LNCaP clone FGC (cell line): Measurements from ENCODE around the gene ABHD17A.
A peak's percentile ranks its signal among the peaks of the same experiment; 100 is the strongest.

Source experiments
- DNase-seq: peaks from one replicate; pipeline ENCODE4 v3.0.0-alpha.2; 2011; ENCODE audit warnings: low read depth
- H3K4me3 ChIP-seq: 2 replicates; pipeline ENCODE4 v1.5.1; 2011; ENCODE audit warnings: mild to moderate bottlenecking, low read depth, low read length, control low read depth
- TF ChIP-seq, protein P1 (sequence below): IDR thresholded peaks from 2 replicates; pipeline ENCODE4 v1.5.1; 2012; ENCODE audit warnings: mild to moderate bottlenecking; ENCODE audit not compliant: control insufficient read depth, insufficient read depth; ENCODE audit errors: extremely low read depth

Gene ABHD17A

DNA sequence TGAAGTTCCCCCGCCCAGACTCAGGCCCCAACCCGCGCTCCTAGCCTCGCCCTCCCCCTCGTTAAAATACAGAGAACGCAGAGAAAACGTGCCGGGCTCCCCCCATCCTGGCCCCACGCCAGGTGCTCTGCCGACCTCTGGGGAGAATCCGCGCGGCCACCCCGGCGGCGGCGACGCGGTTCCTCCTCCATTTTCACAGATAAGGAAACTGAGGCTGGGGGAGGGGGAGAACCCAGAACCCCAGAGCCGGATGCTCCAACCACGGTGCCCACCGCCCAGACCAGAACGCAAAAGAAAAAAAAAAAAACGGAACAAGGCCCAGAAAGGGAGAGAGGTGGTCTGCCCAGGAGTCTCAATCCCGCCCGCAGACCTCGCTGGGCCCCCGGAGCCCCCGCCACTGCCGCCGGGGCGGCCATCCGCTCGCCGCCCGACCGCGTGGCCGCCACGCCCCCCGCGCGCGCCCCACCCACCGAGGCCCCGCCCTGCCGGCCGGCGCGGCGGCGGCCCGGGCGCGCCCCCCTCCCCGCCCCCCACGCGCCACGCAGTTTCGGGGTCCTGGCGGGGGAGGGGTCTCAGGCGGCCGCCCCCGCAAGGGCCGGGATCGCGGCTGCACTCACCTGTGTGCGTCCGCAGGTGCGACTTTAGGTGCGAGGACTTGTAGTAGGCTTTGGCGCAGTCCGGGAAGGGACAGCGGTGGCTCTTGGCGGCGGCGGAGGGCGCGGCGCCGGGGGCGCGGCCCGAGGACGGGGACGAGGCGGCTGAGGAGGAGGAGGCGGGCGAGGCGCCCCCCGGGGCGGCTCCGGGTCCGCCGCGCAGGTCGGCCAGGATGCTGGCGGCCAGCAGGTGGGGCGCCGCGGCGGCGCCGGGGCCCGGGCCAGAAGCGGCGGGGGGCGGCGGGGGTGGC, 22.6 kb downstream of the ABHD17A start:
- TF ChIP-seq, protein P1, sequence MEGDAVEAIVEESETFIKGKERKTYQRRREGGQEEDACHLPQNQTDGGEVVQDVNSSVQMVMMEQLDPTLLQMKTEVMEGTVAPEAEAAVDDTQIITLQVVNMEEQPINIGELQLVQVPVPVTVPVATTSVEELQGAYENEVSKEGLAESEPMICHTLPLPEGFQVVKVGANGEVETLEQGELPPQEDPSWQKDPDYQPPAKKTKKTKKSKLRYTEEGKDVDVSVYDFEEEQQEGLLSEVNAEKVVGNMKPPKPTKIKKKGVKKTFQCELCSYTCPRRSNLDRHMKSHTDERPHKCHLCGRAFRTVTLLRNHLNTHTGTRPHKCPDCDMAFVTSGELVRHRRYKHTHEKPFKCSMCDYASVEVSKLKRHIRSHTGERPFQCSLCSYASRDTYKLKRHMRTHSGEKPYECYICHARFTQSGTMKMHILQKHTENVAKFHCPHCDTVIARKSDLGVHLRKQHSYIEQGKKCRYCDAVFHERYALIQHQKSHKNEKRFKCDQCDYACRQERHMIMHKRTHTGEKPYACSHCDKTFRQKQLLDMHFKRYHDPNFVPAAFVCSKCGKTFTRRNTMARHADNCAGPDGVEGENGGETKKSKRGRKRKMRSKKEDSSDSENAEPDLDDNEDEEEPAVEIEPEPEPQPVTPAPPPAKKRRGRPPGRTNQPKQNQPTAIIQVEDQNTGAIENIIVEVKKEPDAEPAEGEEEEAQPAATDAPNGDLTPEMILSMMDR: no peak

GRCh38 chr19:1862068-1862423, 23.2 kb downstream of the ABHD17A start:
- H3K4me3 ChIP-seq: peak overlapping the region; percentile 84
- TF ChIP-seq, protein P1: no peak
- no peak for DNase-seq

More for the DNA sequence above, 22.6 kb downstream of the ABHD17A start:
- DNase-seq: no peak
- peak overlapping the region; percentile 84 for H3K4me3 ChIP-seq

GRCh38 chr19:1861599-1862031, 23.7 kb downstream of the ABHD17A start:
- TF ChIP-seq, protein P1: no peak
- no peak for DNase-seq
- H3K4me3 ChIP-seq: peak overlapping the region; percentile 84

DNA sequence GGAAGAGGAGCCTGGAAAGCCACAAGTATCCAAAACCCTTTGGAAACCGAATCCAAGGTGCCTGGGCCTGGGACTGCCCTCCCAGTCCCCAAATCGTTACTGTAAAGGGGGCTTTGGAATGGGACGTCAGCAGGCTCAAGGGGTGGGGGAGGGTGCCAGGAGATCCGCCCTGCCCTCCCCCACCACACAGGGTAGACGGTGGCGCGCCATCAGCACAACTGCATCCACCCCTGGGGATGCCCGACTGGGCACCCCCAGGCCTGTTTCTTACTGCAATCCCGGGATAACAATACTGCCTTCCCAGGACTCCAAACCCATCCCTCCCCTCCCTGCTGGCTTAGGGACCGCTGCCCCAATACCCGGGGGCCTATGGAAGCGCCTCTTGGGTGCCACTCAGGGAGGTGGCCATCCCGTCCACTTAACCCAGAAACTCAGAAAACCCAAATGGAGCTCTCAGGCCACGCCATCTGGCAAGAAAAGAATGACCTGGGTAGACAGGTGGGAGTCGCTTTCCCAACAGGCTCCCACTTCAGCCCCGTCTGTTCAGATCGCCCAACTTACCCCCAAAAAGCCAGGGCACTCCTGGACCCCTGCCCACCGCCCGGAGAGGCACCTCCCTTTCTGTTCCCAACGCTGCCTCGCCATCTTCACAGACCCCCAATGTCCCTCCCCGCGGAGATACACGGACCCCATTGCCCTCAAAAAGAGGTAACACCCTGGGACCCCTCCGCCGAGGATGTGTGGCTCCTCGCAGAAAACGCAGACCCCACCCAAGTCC, 24.3 kb downstream of the ABHD17A start:
- H3K4me3 ChIP-seq: peak overlapping the region; percentile 84
- DNase-seq: no peak
- TF ChIP-seq, protein P1: no peak

DNA sequence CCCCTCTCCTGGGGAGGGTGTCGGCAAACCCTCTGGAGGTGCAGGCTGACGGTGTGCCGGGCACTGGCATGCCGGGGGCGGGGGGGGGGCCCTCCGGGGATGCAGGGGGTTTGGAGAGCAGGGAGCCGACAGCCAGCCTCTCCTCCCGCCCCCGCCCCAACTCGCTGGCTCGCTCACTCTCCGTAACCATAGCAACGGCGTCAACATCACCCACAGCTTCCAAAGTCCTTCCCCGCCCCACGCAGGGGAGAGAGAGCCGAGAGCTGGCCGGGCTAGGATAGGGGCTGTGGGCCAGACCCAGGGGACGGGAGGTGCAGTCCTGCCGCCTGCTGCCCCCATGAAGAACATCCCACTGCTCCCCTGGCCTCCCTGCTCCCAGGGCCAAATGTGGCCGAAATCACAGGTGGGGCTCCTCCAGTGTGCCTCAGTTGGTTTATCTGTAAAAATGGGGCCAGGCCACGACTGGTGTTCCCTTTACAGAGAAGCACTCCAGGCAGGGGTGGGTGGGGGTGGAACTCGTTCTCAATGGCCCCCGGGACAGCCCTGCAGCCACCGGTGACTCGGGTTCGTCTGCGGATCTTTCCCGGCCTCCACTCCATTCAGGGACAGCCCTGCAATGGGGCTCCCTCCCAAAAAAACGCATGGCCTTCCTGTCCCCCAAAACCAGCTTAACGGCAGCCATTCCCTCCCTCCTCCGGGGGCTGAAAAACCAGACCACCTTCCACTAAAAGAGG, 25.1 kb downstream of the ABHD17A start:
- TF ChIP-seq, protein P1: no peak
- peak overlapping the region; percentile 84 for H3K4me3 ChIP-seq
- no peak for DNase-seq

DNA sequence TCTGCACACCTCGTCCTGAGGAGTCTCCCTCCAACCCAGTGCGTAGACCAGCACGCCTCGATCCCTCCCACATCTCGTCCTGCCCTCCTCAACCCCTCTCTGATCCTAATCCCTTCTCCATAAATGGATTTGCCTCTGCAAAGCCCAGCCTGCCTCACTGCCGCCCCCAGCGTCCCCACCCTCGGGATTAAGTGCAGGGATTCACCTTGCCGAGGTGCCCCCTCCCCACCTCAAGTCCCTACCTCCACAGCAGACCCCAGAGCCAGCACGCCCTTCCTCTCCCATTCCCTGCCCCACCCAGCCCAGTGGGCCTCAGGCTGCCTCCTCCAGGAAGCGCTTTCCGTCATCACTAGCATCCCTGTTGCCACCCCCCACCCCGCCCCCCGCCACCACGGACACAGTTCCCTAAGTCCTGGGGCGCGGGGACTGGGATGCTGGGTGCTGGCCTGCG, 25.9 kb downstream of the ABHD17A start:
- TF ChIP-seq, protein P1: no peak
- DNase-seq: no peak
- H3K4me3 ChIP-seq: no peak overlapping the region
